Upper lobe of left lung (tissue), 6 donors: Measurements from ENCODE around the gene FOXN3. TPM values are rescaled to one million over a fixed set of nuclear protein-coding genes. Genes with fewer than 3 reads are reported as not detected.

Experiments used
- ATAC-seq, 2 donors: fragments of 200-7000 bp; cut with Tn5 transposase; one replicate each; pipeline ENCODE4 v1.9.1; 2022; ENCODE audit warnings: mild to moderate bottlenecking in 2 of 2, moderate library complexity in 2 of 2; ENCODE audit not compliant: low FRiP score in 2 of 2
- DNase-seq, 2 donors: peaks; one replicate each; pipeline ENCODE4 v3.0.0-alpha.2; 2019 to 2020
- H3K27ac ChIP-seq, 4 donors: fragments of 200-600 bp; sonication (generic); one replicate each; pipeline ENCODE4 v1.5.1; 2016 to 2019
- H3K27me3 ChIP-seq, 4 donors: fragments of 200-600 bp; sonication (generic); one replicate each; pipeline ENCODE4 v1.5.1; 2017 to 2019
- H3K36me3 ChIP-seq, 4 donors: fragments of 200-600 bp; sonication (generic); one replicate each; pipeline ENCODE4 v1.5.1; 2016 to 2019
- H3K4me1 ChIP-seq, 4 donors: fragments of 200-600 bp; sonication (generic); one replicate each; pipeline ENCODE4 v1.5.1; 2018 to 2019
- H3K4me3 ChIP-seq, 4 donors: fragments of 200-600 bp; sonication (generic); one replicate each; pipeline ENCODE4 v1.5.1; 2017 to 2019; ENCODE audit warnings: mild to moderate bottlenecking in 2 of 4, moderate library complexity in 1 of 4
- H3K9me3 ChIP-seq, 4 donors: fragments of 200-600 bp; sonication (generic); one replicate each; pipeline ENCODE4 v1.5.1; 2018 to 2019
- CTCF ChIP-seq, 6 experiments: fragments of 450-650 bp in 4 of 6; fragments of 200-600 bp in 2 of 6; sonication (generic) in 2 of 6; IDR thresholded peaks; one replicate each; pipeline ENCODE4 v1.5.1; 2016 to 2019; ENCODE audit warnings: antibody characterized with exemption in 6 of 6
- EP300 ChIP-seq, 4 donors: sonication (generic); formaldehyde crosslinking; IDR thresholded peaks; one replicate each; pipeline ENCODE4 v1.5.1; 2017; ENCODE audit warnings: antibody characterized with exemption in 4 of 4, control low read depth in 2 of 4
- POLR2A ChIP-seq, 4 donors: fragments of 450-650 bp; IDR thresholded peaks; one replicate each; pipeline ENCODE4 v1.5.1; 2016 to 2017; ENCODE audit warnings: antibody characterized with exemption in 4 of 4, mild to moderate bottlenecking in 2 of 4
- POLR2AphosphoS5 ChIP-seq, 2 donors: sonication (generic); formaldehyde crosslinking; IDR thresholded peaks; one replicate each; pipeline ENCODE4 v1.5.1; 2017; ENCODE audit warnings: antibody characterized with exemption in 2 of 2
- WGBS, 2 donors: methylation state at CpG; one replicate each; pipeline ENCODE4 v1.1.5; 2017 to 2018; 5-methylcytosine and 5-hydroxymethylcytosine counted together
- total RNA-seq, 6 donors: library from RNA; depleted of rRNA in 4 of 6; stranded (reverse); fragments of >200 nt in 4 of 6; gene quantifications; one replicate each; pipeline versions ENCODE4 v1.1.0 to v1.2.1, GENCODE V29; 2016 to 2021
- donor health status: DM: no; HTN: no; CAD: no; lungs with moderate emphysema.
- donor health status: DM: no; HTN: yes; CAD: no; lungs with severe emphysema.

Gene FOXN3
- total RNA-seq, 6 donors from 2014 or later = 63.4 to 115 (median 77.2) TPM

GRCh38 chr14:89352976-89353765 lies 63.9 kb downstream of the FOXN3 start:
- DNase-seq (no peak), ATAC-seq (no peak)
- TF ChIP-seq CTCF (IDR thresholded peaks at IDR 0.05) (no peak), POLR2A (IDR thresholded peaks at IDR 0.05) (no peak), EP300 (IDR thresholded peaks at IDR 0.05) (no peak), POLR2AphosphoS5 (IDR thresholded peaks at IDR 0.05) (no peak)
- no peaks in the 10 kb centered on the region for H3K27me3 ChIP-seq
- H3K27ac ChIP-seq = peak overlapping the region in 1 of 4 donors; percentile 77
- WGBS, 2 donors = 82 to 87% methylated on average over 6 of the region's 6 CpGs
- no peak overlapping the region for H3K4me3 ChIP-seq
- H3K9me3 ChIP-seq = no peaks in the 10 kb centered on the region
- peaks cover 0 to 13% (median 2%) of the 10 kb centered on the region in 4 donors for H3K36me3 ChIP-seq
- peaks cover 19 to 33% (median 29%) of the 10 kb centered on the region in 4 donors for H3K4me1 ChIP-seq

- H3K4me3 ChIP-seq = peak overlapping the region in 2 of 4 donors; percentile 2 to 5
- no peaks in the 10 kb centered on the region for H3K27me3 ChIP-seq
- peaks cover 19 to 27% (median 23%) of the 10 kb centered on the region in 4 donors for H3K4me1 ChIP-seq
- 20 to 21% methylated on average over 15 of the region's 15 CpGs for WGBS, 2 donors
- H3K36me3 ChIP-seq = peaks cover 0 to 13% (median 2%) of the 10 kb centered on the region in 4 donors
- H3K9me3 ChIP-seq = no peaks in the 10 kb centered on the region
- H3K27ac ChIP-seq = peak overlapping the region; percentile 24 to 77 (median 68)
- ATAC-seq (peak in 1 of 2 donors; percentile 44), DNase-seq (peak in 1 of 2 donors; percentile 73)
- TF ChIP-seq POLR2A (IDR thresholded peaks at IDR 0.05) (no peak), EP300 (IDR thresholded peaks at IDR 0.05) (no peak), CTCF (IDR thresholded peaks at IDR 0.05) (no peak), POLR2AphosphoS5 (IDR thresholded peaks at IDR 0.05) (no peak)
Measured at GRCh38 chr14:89351516-89352404, 65.3 kb downstream of the FOXN3 start.

GRCh38 chr14:89351221-89351515 lies 65.9 kb downstream of the FOXN3 start:
- no peaks in the 10 kb centered on the region for H3K9me3 ChIP-seq
- no peak for DNase-seq
- no peaks in the 10 kb centered on the region for H3K27me3 ChIP-seq
- H3K4me1 ChIP-seq = peaks cover 19 to 27% (median 23%) of the 10 kb centered on the region in 4 donors
- H3K4me3 ChIP-seq = peak overlapping the region in 1 of 4 donors; percentile 5
- 10 to 12% methylated on average over 3 of the region's 3 CpGs for WGBS, 2 donors
- no peak for ATAC-seq
- H3K36me3 ChIP-seq = peaks cover 0 to 13% (median 2%) of the 10 kb centered on the region in 4 donors
- peak overlapping the region; percentile 24 to 77 (median 68) for H3K27ac ChIP-seq
- TF ChIP-seq POLR2A (IDR thresholded peaks at IDR 0.05) (no peak), POLR2AphosphoS5 (IDR thresholded peaks at IDR 0.05) (no peak), CTCF (IDR thresholded peaks at IDR 0.05) (no peak), EP300 (IDR thresholded peaks at IDR 0.05) (no peak)

GRCh38 chr14:89350152-89350551 lies 66.9 kb downstream of the FOXN3 start:
- ATAC-seq = no peak
- Histone ChIP-seq H3K27ac (no peak overlapping the region), H3K4me3 (no peak overlapping the region), H3K27me3 (no peaks in the 10 kb centered on the region), H3K4me1 (peaks cover 19 to 27% (median 23%) of the 10 kb centered on the region in 4 donors), H3K9me3 (no peaks in the 10 kb centered on the region), H3K36me3 (peaks cover 0 to 13% (median 2%) of the 10 kb centered on the region in 4 donors)
- 93 to 94% methylated on average over 8 of the region's 8 CpGs for WGBS, 2 donors
- DNase-seq = no peak
- TF ChIP-seq EP300 (IDR thresholded peaks at IDR 0.05) (no peak), CTCF (IDR thresholded peaks at IDR 0.05) (no peak), POLR2A (IDR thresholded peaks at IDR 0.05) (no peak), POLR2AphosphoS5 (IDR thresholded peaks at IDR 0.05) (no peak)
